B cell (primary cell): ENCODE measurements around the gene GNA12.

Experiments
- CTCF ChIP-seq: fragments of 200-600 bp; IDR thresholded peaks from one replicate; pipeline ENCODE4 v1.8.0; 2022; ENCODE audit warnings: antibody characterized with exemption, mild to moderate bottlenecking
- EZH2 ChIP-seq: IDR thresholded peaks from 2 replicates; pipeline ENCODE4 v1.6.1; 2012; ENCODE audit warnings: borderline replicate concordance, low read depth, mild to moderate bottlenecking, moderate library complexity, low read length; ENCODE audit not compliant: insufficient read depth, poor library complexity, severe bottlenecking

DNA sequence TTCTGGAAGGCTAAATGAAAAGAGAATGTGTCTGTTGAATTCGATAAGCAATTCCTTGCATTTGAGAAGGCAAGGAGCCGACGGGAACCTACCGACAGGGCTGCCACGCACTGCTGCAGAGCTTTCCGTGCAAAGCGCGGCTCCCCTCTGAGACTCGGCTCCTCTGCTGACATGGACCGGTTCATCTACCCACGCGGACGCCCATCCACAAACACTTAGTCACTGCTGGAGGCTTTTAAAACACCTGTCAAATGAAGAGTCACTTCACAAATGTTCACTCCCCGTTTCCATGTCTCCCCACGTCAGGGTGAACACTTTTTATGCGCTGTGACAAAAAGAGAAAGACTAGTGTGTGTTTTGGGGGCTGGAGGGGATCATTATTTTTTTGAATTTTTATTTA lies 124.1 kb downstream of the GNA12 start:
- TF ChIP-seq CTCF (no peak), EZH2 (no peak)
